IMR-90 (cell line): Measurements from ENCODE around the gene PAK4. TPM values are rescaled to one million over a fixed set of nuclear protein-coding genes. Genes with fewer than 3 reads are reported as not detected.

ENCODE experiments used
- ATAC-seq: fragments of 200-7000 bp; cut with Tn5 transposase; 2 replicates; pipeline ENCODE4 v1.9.1; 2020; ENCODE audit warnings: low read depth, mild to moderate bottlenecking, moderate library complexity
- BruUV-seq: library from RNA; stranded (reverse); fragments of 400-500 nt; replicated peaks from 2 replicates; lab custom pipeline; 2021; lab: Mats Ljungman, UMichigan
- CTCF ChIA-PET: fragments of 300-600 bp; formaldehyde crosslinking; extraction: SDS; loops from one replicate; lab custom pipeline; 2021; ENCODE audit warnings: antibody characterized with exemption; lab: Yijun Ruan, JAX
- POLR2A ChIA-PET: fragments of 300-600 bp; sonication (Branson Sonifier 250); formaldehyde crosslinking; loops from one replicate; lab custom pipeline; 2022; ENCODE audit warnings: antibody characterized with exemption; ENCODE audit not compliant: unreplicated experiment; lab: Charles Lee
- DNase-seq: peaks from one replicate; pipeline ENCODE4 v3.0.0; 2013
- H2AFZ ChIP-seq: replicated peaks from 2 replicates; pipeline ENCODE3; 2013; ENCODE audit warnings: low read length, mild to moderate bottlenecking; ENCODE audit not compliant: poor library complexity
- H2AK5ac ChIP-seq: 2 replicates; pipeline ENCODE4 v1.6.1; 2013; ENCODE audit warnings: low read depth, low read length, inconsistent platforms
- H2AK9ac ChIP-seq: replicated peaks from 2 replicates; pipeline ENCODE3; 2013; ENCODE audit warnings: mild to moderate bottlenecking, low read depth, low read length, moderate library complexity; ENCODE audit not compliant: poor library complexity
- H2BK120ac ChIP-seq: 2 replicates; pipeline ENCODE4 v1.6.1; 2013; ENCODE audit warnings: low read depth, low read length, inconsistent platforms
- H2BK15ac ChIP-seq: 3 replicates; pipeline ENCODE4 v1.6.1; 2013; ENCODE audit warnings: low read depth, low read length, inconsistent platforms
- H2BK20ac ChIP-seq: 2 replicates; pipeline ENCODE4 v1.6.1; 2013; ENCODE audit warnings: low read depth, mild to moderate bottlenecking, inconsistent platforms, low read length, moderate library complexity
- H2BK5ac ChIP-seq: 2 replicates; pipeline ENCODE4 v1.6.1; 2013; ENCODE audit warnings: mild to moderate bottlenecking, low read depth, low read length, inconsistent platforms; ENCODE audit not compliant: poor library complexity, severe bottlenecking
- H3K14ac ChIP-seq: replicated peaks from 2 replicates; pipeline ENCODE4 v1.6.1; 2013; ENCODE audit warnings: low read depth, low read length, inconsistent platforms
- H3K18ac ChIP-seq: 2 replicates; pipeline ENCODE4 v1.6.1; 2013; ENCODE audit warnings: low read depth, low read length, control low read depth
- H3K23ac ChIP-seq: 2 replicates; pipeline ENCODE4 v1.6.1; 2013; ENCODE audit warnings: low read depth, low read length, inconsistent platforms
- H3K27ac ChIP-seq: 2 replicates; pipeline ENCODE4 v1.5.1; 2013; ENCODE audit warnings: mild to moderate bottlenecking, control low read depth, low read length; ENCODE audit not compliant: insufficient read depth
- H3K27me3 ChIP-seq: 2 replicates; pipeline ENCODE4 v1.6.1; 2013; ENCODE audit warnings: low read length; ENCODE audit not compliant: control insufficient read depth, insufficient read depth
- H3K36me3 ChIP-seq: 2 replicates; pipeline ENCODE4 v1.6.1; 2013; ENCODE audit warnings: low read length, mixed read lengths; ENCODE audit not compliant: control insufficient read depth, insufficient read depth
- H3K4ac ChIP-seq: 2 replicates; pipeline ENCODE4 v1.6.1; 2013; ENCODE audit warnings: low read depth, low read length, inconsistent platforms
- H3K4me1 ChIP-seq: 2 replicates; pipeline ENCODE4 v1.6.1; 2013; ENCODE audit warnings: low read length, mixed read lengths; ENCODE audit not compliant: control insufficient read depth, insufficient read depth
- H3K4me2 ChIP-seq: 2 replicates; pipeline ENCODE4 v1.6.1; 2013; ENCODE audit warnings: low read depth, mild to moderate bottlenecking, control low read depth, low read length, moderate library complexity
- H3K4me3 ChIP-seq: 2 replicates; pipeline ENCODE4 v1.5.1; 2013; ENCODE audit warnings: low read depth, mild to moderate bottlenecking, control low read depth, low read length, moderate library complexity; ENCODE audit not compliant: insufficient read depth
- H3K56ac ChIP-seq: 2 replicates; pipeline ENCODE4 v1.6.1; 2013; ENCODE audit warnings: low read length, inconsistent platforms; ENCODE audit not compliant: insufficient read depth; ENCODE audit errors: extremely low read depth
- H3K79me1 ChIP-seq, 2 experiments: 2 replicates each; pipeline ENCODE4 v1.6.1; 2013; ENCODE audit warnings: low read length in 2 of 2, inconsistent platforms in 1 of 2, low read depth in 1 of 2
- H3K9ac ChIP-seq: 2 replicates; pipeline ENCODE4 v1.6.1; 2013; ENCODE audit warnings: low read depth, low read length, control low read depth
- H3K9me1 ChIP-seq: 2 replicates; pipeline ENCODE4 v1.6.1; 2013; ENCODE audit warnings: low read length, inconsistent platforms; ENCODE audit not compliant: insufficient read depth
- H3K9me3 ChIP-seq: 2 replicates; pipeline ENCODE4 v1.6.1; 2013; ENCODE audit warnings: low read length; ENCODE audit not compliant: control insufficient read depth, insufficient read depth
- H4K20me1 ChIP-seq: 2 replicates; pipeline ENCODE4 v1.6.1; 2013; ENCODE audit warnings: low read length, inconsistent platforms; ENCODE audit not compliant: insufficient read depth
- H4K5ac ChIP-seq: 2 replicates; pipeline ENCODE4 v1.6.1; 2013; ENCODE audit warnings: mild to moderate bottlenecking, low read depth, low read length, control low read depth
- H4K8ac ChIP-seq, 2 experiments: 2 replicates each; pipeline ENCODE4 v1.6.1; 2013; ENCODE audit warnings: low read depth in 2 of 2, low read length in 2 of 2, control low read depth in 1 of 2, inconsistent platforms in 1 of 2
- H4K91ac ChIP-seq: 2 replicates; pipeline ENCODE4 v1.6.1; 2013; ENCODE audit warnings: low read depth, low read length, inconsistent platforms; ENCODE audit not compliant: insufficient read depth
- SMC3 ChIP-seq: fragments of 150-350 bp; IDR thresholded peaks from 2 replicates; pipeline ENCODE4 v1.6.1; 2016; ENCODE audit warnings: low read depth, mild to moderate bottlenecking, antibody characterized with exemption, low read length, moderate library complexity
- WGBS, 2 experiments: methylation state at CpG; one replicate each; pipeline versions ENCODE4 v1.1.5 to v1.1.7; 2013; ENCODE audit warnings: missing lambda C conversion rate in 2 of 2; ENCODE audit not compliant: insufficient read length in 1 of 2; ENCODE audit errors: extremely low coverage in 2 of 2; 5-methylcytosine and 5-hydroxymethylcytosine counted together
- dilution Hi-C: fragments of 300-500 bp; cut with HindIII; formaldehyde crosslinking; loops from one replicate; pipeline ENCODE4 v1.14.3; 2018; ENCODE audit warnings: low sequenced_read_pairs; ENCODE audit not compliant: unreplicated experiment
- in situ Hi-C: fragments of 300-500 bp; cut with MboI; formaldehyde crosslinking; loops from 3 replicates; pipeline ENCODE4 v1.14.3; 2019; ENCODE audit warnings: low sequenced_read_pairs, inconsistent platforms, mixed read lengths
- intact Hi-C: fragments of 100-400 bp; cut with micrococcal nuclease; formaldehyde crosslinking; loops from 2 replicates; pipeline ENCODE4 v1.10.0; 2022
- polyA plus RNA-seq, 3 experiments: library from polyadenylated mRNA; depleted of rRNA; stranded (reverse); fragments of >200 nt; gene quantifications; 2 replicates each; pipeline ENCODE4 v1.2.3, GENCODE V29; 2012; ENCODE audit warnings: low replicate concordance in 1 of 3
- total RNA-seq: library from RNA; depleted of rRNA; stranded (reverse); fragments of >200 nt; gene quantifications from 2 replicates; pipeline ENCODE4 v1.2.3, GENCODE V29; 2012
- TF ChIP-seq, protein P1 (sequence below): conservative IDR thresholded peaks from 2 replicates; pipeline ENCODE4 v1.5.1; 2012; ENCODE audit warnings: mild to moderate bottlenecking, low read depth, low read length, improper control_type of control experiment

The PAK4 gene
- total and polyA plus RNA-seq, 2 of the 4 experiments (the other 2 are of a cell fraction), result 2.0 to 27.2 TPM

DNA sequence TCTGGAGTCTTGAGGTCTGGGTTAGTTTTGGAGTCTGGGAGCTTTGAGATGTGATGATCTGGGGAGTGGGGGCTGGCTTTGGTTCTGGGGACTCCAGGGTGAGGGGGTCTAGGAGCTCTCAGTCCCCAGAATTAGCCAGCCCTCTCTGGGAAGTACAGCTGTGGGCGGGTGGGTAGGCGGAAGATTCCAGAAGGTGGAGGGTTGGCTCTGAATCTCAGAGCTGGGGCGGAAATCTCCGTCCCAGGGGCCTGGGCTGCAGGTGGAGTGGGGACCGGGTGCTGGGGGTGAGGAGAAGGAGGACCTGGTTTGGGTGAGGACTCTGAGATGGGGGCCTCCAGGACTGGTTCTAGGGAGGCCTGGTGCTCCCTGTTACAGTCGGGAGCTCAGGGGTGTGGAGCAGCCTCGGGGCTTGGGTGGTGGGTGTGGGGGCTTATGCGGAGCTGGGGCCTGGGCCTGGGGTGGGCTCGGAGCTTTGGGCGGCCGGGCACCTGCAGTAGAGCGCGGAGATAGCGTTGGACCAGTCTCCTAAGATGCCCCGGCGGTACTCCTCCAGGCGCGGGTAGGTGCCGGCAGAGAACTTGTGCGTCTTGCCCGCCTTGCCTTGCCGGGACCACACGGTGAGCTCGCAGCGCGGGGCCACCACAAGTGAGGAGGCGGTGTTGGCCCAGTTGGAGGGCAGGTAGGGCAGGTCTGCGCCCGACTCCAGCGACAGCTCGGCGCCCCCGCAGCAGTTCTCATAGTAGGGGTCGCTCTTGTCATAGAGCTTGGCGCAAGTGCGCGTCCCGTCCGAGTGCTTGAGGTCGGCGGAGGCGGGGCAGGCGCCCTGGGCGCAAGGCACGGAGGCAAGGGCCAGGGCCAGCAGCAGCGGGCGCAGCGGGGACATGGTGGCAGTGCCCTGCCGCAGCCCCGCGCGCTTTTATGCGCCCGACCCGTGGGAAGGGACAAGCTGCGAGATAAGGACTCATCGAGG, 78.1 kb downstream of the PAK4 start, which contains the start of gene SYCN:
TSS of gene SYCN (minus strand) at position 892 of the 970 bp plus-strand sequence. CDS start at position 883, 9 bp downstream.
- Histone ChIP-seq H2AK9ac (no peak within 1 kb of the TSS), H2BK20ac (no peak within 1 kb of the TSS), H3K4me3 (no peak within 1 kb of the TSS), H4K20me1 (no peaks in the 10 kb centered on the region), H3K9ac (no peak within 1 kb of the TSS), H3K27me3 (peaks cover 45% of the 10 kb centered on the region), H4K91ac (no peak within 1 kb of the TSS), H2BK15ac (no peak within 1 kb of the TSS), H3K4me2 (no peak within 1 kb of the TSS), H3K14ac (no peak within 1 kb of the TSS), H2BK5ac (no peak within 1 kb of the TSS), H3K4ac (no peak within 1 kb of the TSS), H3K18ac (no peak within 1 kb of the TSS), H4K8ac (no peak within 1 kb of the TSS), H3K4me1 (no peaks in the 10 kb centered on the region; the same call in 1 of the 2 replicates), H3K9me3 (no peaks in the 10 kb centered on the region), H3K9me1 (no peaks in the 10 kb centered on the region), H3K56ac (no peak within 1 kb of the TSS), H3K27ac (no peak within 1 kb of the TSS), H2BK120ac (no peak within 1 kb of the TSS), H3K23ac (no peak within 1 kb of the TSS), H2AFZ (no peak within 1 kb of the TSS), H3K36me3 (no peaks in the 10 kb centered on the region), H4K5ac (no peak within 1 kb of the TSS), H3K79me1 (no peaks in the 10 kb centered on the region), H2AK5ac (no peak within 1 kb of the TSS)
- POLR2A ChIA-PET, result no interaction called here
- intact Hi-C loops, result no loop called here
- CTCF ChIA-PET, result no interaction called here
- dilution Hi-C loops, result no loop called here
- TF ChIP-seq, protein P1, sequence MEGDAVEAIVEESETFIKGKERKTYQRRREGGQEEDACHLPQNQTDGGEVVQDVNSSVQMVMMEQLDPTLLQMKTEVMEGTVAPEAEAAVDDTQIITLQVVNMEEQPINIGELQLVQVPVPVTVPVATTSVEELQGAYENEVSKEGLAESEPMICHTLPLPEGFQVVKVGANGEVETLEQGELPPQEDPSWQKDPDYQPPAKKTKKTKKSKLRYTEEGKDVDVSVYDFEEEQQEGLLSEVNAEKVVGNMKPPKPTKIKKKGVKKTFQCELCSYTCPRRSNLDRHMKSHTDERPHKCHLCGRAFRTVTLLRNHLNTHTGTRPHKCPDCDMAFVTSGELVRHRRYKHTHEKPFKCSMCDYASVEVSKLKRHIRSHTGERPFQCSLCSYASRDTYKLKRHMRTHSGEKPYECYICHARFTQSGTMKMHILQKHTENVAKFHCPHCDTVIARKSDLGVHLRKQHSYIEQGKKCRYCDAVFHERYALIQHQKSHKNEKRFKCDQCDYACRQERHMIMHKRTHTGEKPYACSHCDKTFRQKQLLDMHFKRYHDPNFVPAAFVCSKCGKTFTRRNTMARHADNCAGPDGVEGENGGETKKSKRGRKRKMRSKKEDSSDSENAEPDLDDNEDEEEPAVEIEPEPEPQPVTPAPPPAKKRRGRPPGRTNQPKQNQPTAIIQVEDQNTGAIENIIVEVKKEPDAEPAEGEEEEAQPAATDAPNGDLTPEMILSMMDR, result no peak
- no peak for TF ChIP-seq SMC3
- 27% methylated on average over 21 of the region's 57 CpGs; no CpG with 5 or more reads in 1 of the 2 experiments for WGBS, 2 experiments
- no peak for DNase-seq
- ATAC-seq, result no peak
- no TSS peak for BruUV-seq
- in situ Hi-C loops, result loop anchor here (25.0 kb wide), 1 partner anchor 741 kb away; no protein-coding TSS in a partner anchor
